Sigmoid colon (tissue), 7 donors: ENCODE data around the gene SYT7. TPM values are rescaled to one million over a fixed set of nuclear protein-coding genes. Genes with fewer than 3 reads are reported as not detected.
A peak's percentile ranks its signal among the peaks of the same experiment; 100 is the strongest.

Experiments
- DNase-seq: peaks from one replicate; pipeline ENCODE4 v3.0.0-alpha.2; 2019
- H3K27ac ChIP-seq, 4 donors: fragments of 200-600 bp; sonication (generic); one replicate each; pipeline ENCODE4 v1.5.1; 2016 to 2019; ENCODE audit warnings: mild to moderate bottlenecking in 1 of 4
- H3K27me3 ChIP-seq, 3 donors: fragments of 200-600 bp; sonication (generic); one replicate each; pipeline ENCODE4 v1.5.1; 2019; ENCODE audit warnings: mild to moderate bottlenecking in 1 of 3
- H3K36me3 ChIP-seq, 4 donors: fragments of 200-600 bp; sonication (generic); one replicate each; pipeline ENCODE4 v1.5.1; 2016 to 2019
- H3K4me1 ChIP-seq, 4 donors: fragments of 200-600 bp; sonication (generic); one replicate each; pipeline ENCODE4 v1.5.1; 2017 to 2019
- H3K4me3 ChIP-seq, 4 donors: fragments of 200-600 bp; sonication (generic); one replicate each; pipeline ENCODE4 v1.5.1; 2017 to 2019; ENCODE audit warnings: mild to moderate bottlenecking in 2 of 4, moderate library complexity in 1 of 4
- H3K9me3 ChIP-seq, 4 donors: fragments of 200-600 bp in 3 of 4; sonication (generic) in 3 of 4; one replicate each; pipeline versions ENCODE4 v1.5.1 to v1.6.1; 2013 to 2019
- EP300 ChIP-seq, 4 donors: sonication (generic); formaldehyde crosslinking; IDR thresholded peaks; one replicate each; pipeline ENCODE4 v1.6.1; 2017; ENCODE audit warnings: antibody characterized with exemption in 4 of 4
- POLR2A ChIP-seq, 2 donors: fragments of 450-650 bp; IDR thresholded peaks; one replicate each; pipeline ENCODE4 v1.6.1; 2016; ENCODE audit warnings: antibody characterized with exemption in 2 of 2, mild to moderate bottlenecking in 2 of 2, moderate library complexity in 2 of 2
- POLR2AphosphoS5 ChIP-seq, 4 donors: sonication (generic); formaldehyde crosslinking; IDR thresholded peaks; one replicate each; pipeline ENCODE4 v1.6.1; 2017; ENCODE audit warnings: antibody characterized with exemption in 4 of 4
- WGBS, 2 donors: extraction: QIAGEN DNeasy Blood & Tissue Kit; methylation state at CpG; one replicate each; pipeline ENCODE4 v1.1.7; 2013; 5-methylcytosine and 5-hydroxymethylcytosine counted together
- intact Hi-C: fragments of 100-400 bp; cut with DNase I; formaldehyde crosslinking; loops from one replicate; pipeline ENCODE4 v1.15.1; 2023
- polyA plus RNA-seq, 3 donors: library from polyadenylated mRNA; stranded (reverse); fragments of 200-250 nt; gene quantifications; one replicate each; pipeline ENCODE4 v1.2.3, GENCODE V29; 2013
- total RNA-seq, 4 donors: library from RNA; depleted of rRNA; stranded (reverse); fragments of >200 nt; gene quantifications; one replicate each; pipeline ENCODE4 v1.1.0, GENCODE V29; 2016
- TF ChIP-seq, protein P1 (sequence below), 4 experiments: fragments of 450-650 bp in 3 of 4; fragments of 200-600 bp in 1 of 4; IDR thresholded peaks; one replicate each; pipeline ENCODE4 v1.5.1; 2016 to 2019; ENCODE audit warnings: antibody characterized with exemption in 4 of 4, mild to moderate bottlenecking in 3 of 4, moderate library complexity in 2 of 4
- donor health status: healthy with polysubstance abuse.
- donor health status: Bipolar disorder and iron deficiency.
- donor health status: healthy.

SYT7 gene
- total and polyA plus RNA-seq, 7 donors = 0.66 to 8.4 (median 3.6) TPM

DNA sequence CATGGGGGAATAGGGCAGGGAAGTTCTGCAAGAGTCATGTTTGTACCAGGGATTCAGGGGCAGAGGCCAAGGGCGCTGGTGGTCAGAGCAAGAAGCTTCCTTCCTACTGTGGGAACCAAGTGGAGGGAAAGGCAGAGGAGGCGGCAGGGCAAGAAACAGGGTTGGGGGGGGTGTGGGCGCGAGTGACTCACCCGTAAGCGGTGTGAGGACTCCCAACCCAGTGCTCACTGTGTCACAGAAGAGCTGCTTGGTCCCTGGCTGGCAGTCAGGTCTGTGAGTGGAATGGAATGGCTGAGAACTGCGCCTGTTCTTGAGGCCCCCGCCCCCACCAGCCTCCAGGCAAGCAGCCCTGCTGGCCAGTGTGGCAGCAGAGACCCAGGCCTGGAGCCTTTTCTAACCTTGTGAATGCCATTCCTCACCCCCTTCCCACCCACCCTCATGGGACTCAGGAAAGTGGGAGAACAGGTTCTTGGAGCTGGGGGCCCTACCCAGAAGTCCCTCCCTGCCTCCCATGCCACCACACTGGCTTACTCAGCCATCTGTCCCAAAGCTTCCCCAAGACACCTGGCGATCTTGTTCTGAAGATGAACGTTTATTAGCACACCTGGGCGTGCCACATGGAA lies 67.6 kb downstream of the SYT7 start:
- WGBS, 2 donors = 69 to 84% methylated on average over 11 of the region's 11 CpGs
- H3K9me3 ChIP-seq = no peaks in the 10 kb centered on the region
- intact Hi-C loops = no loop called here
- H3K36me3 ChIP-seq = no peaks in the 10 kb centered on the region
- TF ChIP-seq POLR2AphosphoS5 (IDR thresholded peaks at IDR 0.05) (no peak), POLR2A (IDR thresholded peaks at IDR 0.05) (no peak), EP300 (IDR thresholded peaks at IDR 0.05) (no peak)
- TF ChIP-seq, protein P1, sequence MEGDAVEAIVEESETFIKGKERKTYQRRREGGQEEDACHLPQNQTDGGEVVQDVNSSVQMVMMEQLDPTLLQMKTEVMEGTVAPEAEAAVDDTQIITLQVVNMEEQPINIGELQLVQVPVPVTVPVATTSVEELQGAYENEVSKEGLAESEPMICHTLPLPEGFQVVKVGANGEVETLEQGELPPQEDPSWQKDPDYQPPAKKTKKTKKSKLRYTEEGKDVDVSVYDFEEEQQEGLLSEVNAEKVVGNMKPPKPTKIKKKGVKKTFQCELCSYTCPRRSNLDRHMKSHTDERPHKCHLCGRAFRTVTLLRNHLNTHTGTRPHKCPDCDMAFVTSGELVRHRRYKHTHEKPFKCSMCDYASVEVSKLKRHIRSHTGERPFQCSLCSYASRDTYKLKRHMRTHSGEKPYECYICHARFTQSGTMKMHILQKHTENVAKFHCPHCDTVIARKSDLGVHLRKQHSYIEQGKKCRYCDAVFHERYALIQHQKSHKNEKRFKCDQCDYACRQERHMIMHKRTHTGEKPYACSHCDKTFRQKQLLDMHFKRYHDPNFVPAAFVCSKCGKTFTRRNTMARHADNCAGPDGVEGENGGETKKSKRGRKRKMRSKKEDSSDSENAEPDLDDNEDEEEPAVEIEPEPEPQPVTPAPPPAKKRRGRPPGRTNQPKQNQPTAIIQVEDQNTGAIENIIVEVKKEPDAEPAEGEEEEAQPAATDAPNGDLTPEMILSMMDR (IDR thresholded peaks at IDR 0.05) = no peak
- no peak overlapping the region for H3K4me3 ChIP-seq
- peaks cover 6 to 32% (median 28%) of the 10 kb centered on the region in 3 donors for H3K27me3 ChIP-seq
- no peak for DNase-seq
- peaks cover 0 to 40% (median 36%) of the 10 kb centered on the region in 4 donors for H3K4me1 ChIP-seq
- peak overlapping the region in 2 of 4 donors; percentile 76 to 81 for H3K27ac ChIP-seq

- Histone ChIP-seq H3K27ac (peak overlapping the region in 2 of 4 donors; percentile 76 to 81), H3K36me3 (no peaks in the 10 kb centered on the region), H3K9me3 (no peaks in the 10 kb centered on the region), H3K27me3 (peaks cover 9 to 40% (median 36%) of the 10 kb centered on the region in 3 donors), H3K4me3 (no peak overlapping the region), H3K4me1 (peaks cover 0 to 46% (median 42%) of the 10 kb centered on the region in 4 donors)
- no peak for DNase-seq
- 29 to 70% methylated on average over 4 of the region's 4 CpGs for WGBS, 2 donors
- intact Hi-C loops = no loop called here
- TF ChIP-seq, protein P1 (IDR thresholded peaks at IDR 0.05) = no peak
- TF ChIP-seq POLR2AphosphoS5 (IDR thresholded peaks at IDR 0.05) (no peak), EP300 (IDR thresholded peaks at IDR 0.05) (no peak), POLR2A (IDR thresholded peaks at IDR 0.05) (no peak)
Measured at GRCh38 chr11:61512435-61512834, 68.4 kb downstream of the SYT7 start.

- H3K4me1 ChIP-seq = peaks cover 0 to 38% (median 35%) of the 10 kb centered on the region in 4 donors
- no peaks in the 10 kb centered on the region for H3K36me3 ChIP-seq
- no peak overlapping the region for H3K4me3 ChIP-seq
- TF ChIP-seq, protein P1 (IDR thresholded peaks at IDR 0.05) = no peak
- TF ChIP-seq EP300 (IDR thresholded peaks at IDR 0.05) (no peak), POLR2A (IDR thresholded peaks at IDR 0.05) (no peak), POLR2AphosphoS5 (IDR thresholded peaks at IDR 0.05) (no peak)
- H3K9me3 ChIP-seq = no peaks in the 10 kb centered on the region
- peak overlapping the region in 3 of 4 donors; percentile 59 to 81 (median 76) for H3K27ac ChIP-seq
- peaks cover 9 to 45% (median 39%) of the 10 kb centered on the region in 3 donors for H3K27me3 ChIP-seq
- intact Hi-C loops = no loop called here
- 34 to 47% methylated on average over 3 of the region's 3 CpGs for WGBS, 2 donors
- DNase-seq = no peak
Measured at GRCh38 chr11:61511383-61511782, 69.5 kb downstream of the SYT7 start.

DNA sequence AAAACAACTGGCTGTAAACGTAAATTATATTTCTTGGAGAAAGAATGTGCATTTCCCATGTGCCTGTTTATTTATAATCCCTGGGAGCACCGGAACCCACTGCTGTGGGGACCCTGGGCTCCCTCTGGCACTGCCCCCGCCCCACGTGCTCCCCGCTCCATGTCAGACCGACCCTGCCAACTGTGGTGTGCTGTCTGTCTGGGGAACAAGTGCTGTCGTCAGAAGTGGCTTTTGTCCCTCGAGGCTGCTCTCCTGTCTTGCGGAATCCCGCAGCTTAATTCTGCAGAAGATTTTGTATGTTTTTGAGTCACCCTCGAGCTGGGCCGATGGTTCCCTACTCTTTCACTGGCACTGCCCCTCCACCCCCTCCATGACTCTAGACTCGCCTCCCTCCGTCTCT lies 69.9 kb downstream of the SYT7 start:
- intact Hi-C loops = no loop called here
- 78 to 84% methylated on average over 14 of the region's 14 CpGs for WGBS, 2 donors
- Histone ChIP-seq H3K27me3 (peaks cover 9 to 49% (median 39%) of the 10 kb centered on the region in 3 donors), H3K27ac (peak overlapping the region in 3 of 4 donors; percentile 59 to 81 (median 76)), H3K4me1 (peaks cover 0 to 34% (median 31%) of the 10 kb centered on the region in 4 donors), H3K4me3 (no peak overlapping the region), H3K9me3 (no peaks in the 10 kb centered on the region), H3K36me3 (no peaks in the 10 kb centered on the region)
- no peak for DNase-seq
- TF ChIP-seq POLR2AphosphoS5 (IDR thresholded peaks at IDR 0.05) = no peak

- peak overlapping the region in 3 of 4 donors; percentile 59 to 81 (median 76) for H3K27ac ChIP-seq
- no peaks in the 10 kb centered on the region for H3K36me3 ChIP-seq
- DNase-seq = no peak
- peaks cover 9 to 55% (median 39%) of the 10 kb centered on the region in 3 donors for H3K27me3 ChIP-seq
- H3K9me3 ChIP-seq = no peaks in the 10 kb centered on the region
- TF ChIP-seq POLR2A (IDR thresholded peaks at IDR 0.05) (no peak), POLR2AphosphoS5 (IDR thresholded peaks at IDR 0.05) (peak; percentile 23 to 57 (median 36))
- H3K4me1 ChIP-seq = peaks cover 0 to 33% (median 31%) of the 10 kb centered on the region in 4 donors
- no peak overlapping the region for H3K4me3 ChIP-seq
- intact Hi-C loops = no loop called here
- 82 to 85% methylated on average over 16 of the region's 16 CpGs for WGBS, 2 donors
Measured at GRCh38 chr11:61510166-61510919, 70.5 kb downstream of the SYT7 start.
